Measurements from ENCODE around the gene HDGFL3.

GRCh38 chr15:83105440-83105839 is 102.2 kb downstream of the HDGFL3 start:
- no peak for TF ChIP-seq CTCF (IDR thresholded peaks at IDR 0.05)
- no peak for TF ChIP-seq POLR2AphosphoS5 (IDR thresholded peaks at IDR 0.05; ENCODE audit: insufficient read depth in 1 of 2, low read depth in 1 of 2)
